Measurements from ENCODE around the gene IRF4. TPM values are rescaled to one million over a fixed set of nuclear protein-coding genes. Genes with fewer than 3 reads are reported as not detected.

Gene IRF4
- total RNA-seq, 1 donor from 2014 or later, result not detected

DNA sequence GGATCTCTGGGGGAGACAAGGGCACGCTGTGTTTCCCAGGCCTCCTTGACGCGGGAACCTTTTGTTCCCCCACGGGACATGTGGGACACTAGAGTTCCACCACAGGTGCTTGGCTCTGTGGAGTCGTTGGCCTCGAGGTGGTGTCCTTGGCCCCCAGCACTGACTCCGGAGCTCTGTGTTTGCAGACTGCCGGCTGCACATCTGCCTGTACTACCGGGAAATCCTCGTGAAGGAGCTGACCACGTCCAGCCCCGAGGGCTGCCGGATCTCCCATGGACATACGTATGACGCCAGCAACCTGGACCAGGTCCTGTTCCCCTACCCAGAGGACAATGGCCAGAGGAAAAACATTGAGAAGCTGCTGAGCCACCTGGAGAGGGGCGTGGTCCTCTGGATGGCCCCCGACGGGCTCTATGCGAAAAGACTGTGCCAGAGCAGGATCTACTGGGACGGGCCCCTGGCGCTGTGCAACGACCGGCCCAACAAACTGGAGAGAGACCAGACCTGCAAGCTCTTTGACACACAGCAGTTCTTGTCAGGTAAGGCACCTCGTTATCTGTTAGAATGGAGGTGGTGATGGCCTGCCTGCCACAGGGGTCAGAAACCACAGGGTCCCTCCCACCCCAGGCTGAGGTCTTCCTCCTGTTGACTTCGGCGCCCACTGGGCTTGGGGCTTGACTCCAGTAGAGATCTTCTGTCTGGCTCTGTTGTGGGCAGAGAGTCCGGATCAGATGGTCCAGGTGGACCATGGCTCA lies 9.9 kb downstream of the IRF4 start:
- Mint-ChIP-seq H3K4me1 (ENCODE audit: unreplicated experiment) (no peaks in the 10 kb centered on the region), H3K36me3 (ENCODE audit: unreplicated experiment) (no peaks in the 10 kb centered on the region), H3K27me3 (ENCODE audit: unreplicated experiment) (peaks cover 41% of the 10 kb centered on the region), H3K27ac (ENCODE audit: unreplicated experiment) (no peak overlapping the region), H3K4me3 (ENCODE audit: unreplicated experiment) (no peak overlapping the region), H3K9me3 (ENCODE audit: unreplicated experiment) (no peaks in the 10 kb centered on the region)
- DNase-seq (ENCODE audit: extremely low spot score, unreplicated experiment), result no peak
- TF ChIP-seq, protein P1, sequence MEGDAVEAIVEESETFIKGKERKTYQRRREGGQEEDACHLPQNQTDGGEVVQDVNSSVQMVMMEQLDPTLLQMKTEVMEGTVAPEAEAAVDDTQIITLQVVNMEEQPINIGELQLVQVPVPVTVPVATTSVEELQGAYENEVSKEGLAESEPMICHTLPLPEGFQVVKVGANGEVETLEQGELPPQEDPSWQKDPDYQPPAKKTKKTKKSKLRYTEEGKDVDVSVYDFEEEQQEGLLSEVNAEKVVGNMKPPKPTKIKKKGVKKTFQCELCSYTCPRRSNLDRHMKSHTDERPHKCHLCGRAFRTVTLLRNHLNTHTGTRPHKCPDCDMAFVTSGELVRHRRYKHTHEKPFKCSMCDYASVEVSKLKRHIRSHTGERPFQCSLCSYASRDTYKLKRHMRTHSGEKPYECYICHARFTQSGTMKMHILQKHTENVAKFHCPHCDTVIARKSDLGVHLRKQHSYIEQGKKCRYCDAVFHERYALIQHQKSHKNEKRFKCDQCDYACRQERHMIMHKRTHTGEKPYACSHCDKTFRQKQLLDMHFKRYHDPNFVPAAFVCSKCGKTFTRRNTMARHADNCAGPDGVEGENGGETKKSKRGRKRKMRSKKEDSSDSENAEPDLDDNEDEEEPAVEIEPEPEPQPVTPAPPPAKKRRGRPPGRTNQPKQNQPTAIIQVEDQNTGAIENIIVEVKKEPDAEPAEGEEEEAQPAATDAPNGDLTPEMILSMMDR (IDR thresholded peaks at IDR 0.05), result no peak

DNA sequence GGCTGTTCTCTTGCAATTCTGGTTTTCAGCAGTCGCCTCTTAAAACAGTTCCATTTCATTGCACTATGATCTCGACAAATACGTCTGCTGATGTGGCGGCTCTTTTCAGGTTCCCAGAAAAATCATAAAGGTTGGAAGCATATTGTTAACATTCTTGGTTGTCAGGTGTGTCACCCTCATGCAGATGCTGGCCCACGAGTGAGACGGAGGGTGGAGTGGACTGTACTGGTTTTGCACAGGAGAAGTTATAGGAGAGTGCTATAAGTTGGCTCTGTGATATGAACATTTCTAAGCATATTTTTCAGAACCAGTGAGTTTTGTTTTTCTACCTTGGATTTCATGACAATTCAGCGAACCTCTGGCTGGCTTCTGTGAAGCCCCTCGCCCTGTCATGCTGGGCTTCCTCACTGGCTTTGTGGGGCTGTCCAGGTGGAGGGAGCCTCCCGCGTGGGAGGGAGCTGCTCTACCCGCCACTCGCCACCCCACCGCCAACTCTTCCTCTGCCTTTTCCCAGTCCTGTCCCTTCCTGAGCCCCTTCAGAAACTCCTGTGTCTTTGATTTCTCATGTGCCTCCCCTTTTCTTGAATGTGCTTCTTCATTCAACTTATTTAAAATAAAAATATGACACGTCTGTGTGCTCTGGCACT lies 10.6 kb downstream of the IRF4 start:
- Mint-ChIP-seq H3K4me1 (ENCODE audit: unreplicated experiment) (no peaks in the 10 kb centered on the region), H3K4me3 (ENCODE audit: unreplicated experiment) (no peak overlapping the region), H3K27ac (ENCODE audit: unreplicated experiment) (no peak overlapping the region), H3K36me3 (ENCODE audit: unreplicated experiment) (no peaks in the 10 kb centered on the region), H3K9me3 (ENCODE audit: unreplicated experiment) (no peaks in the 10 kb centered on the region), H3K27me3 (ENCODE audit: unreplicated experiment) (peaks cover 44% of the 10 kb centered on the region)
- DNase-seq (ENCODE audit: extremely low spot score, unreplicated experiment), result peak; percentile 64
- TF ChIP-seq, protein P1 (IDR thresholded peaks at IDR 0.05), result no peak

DNA sequence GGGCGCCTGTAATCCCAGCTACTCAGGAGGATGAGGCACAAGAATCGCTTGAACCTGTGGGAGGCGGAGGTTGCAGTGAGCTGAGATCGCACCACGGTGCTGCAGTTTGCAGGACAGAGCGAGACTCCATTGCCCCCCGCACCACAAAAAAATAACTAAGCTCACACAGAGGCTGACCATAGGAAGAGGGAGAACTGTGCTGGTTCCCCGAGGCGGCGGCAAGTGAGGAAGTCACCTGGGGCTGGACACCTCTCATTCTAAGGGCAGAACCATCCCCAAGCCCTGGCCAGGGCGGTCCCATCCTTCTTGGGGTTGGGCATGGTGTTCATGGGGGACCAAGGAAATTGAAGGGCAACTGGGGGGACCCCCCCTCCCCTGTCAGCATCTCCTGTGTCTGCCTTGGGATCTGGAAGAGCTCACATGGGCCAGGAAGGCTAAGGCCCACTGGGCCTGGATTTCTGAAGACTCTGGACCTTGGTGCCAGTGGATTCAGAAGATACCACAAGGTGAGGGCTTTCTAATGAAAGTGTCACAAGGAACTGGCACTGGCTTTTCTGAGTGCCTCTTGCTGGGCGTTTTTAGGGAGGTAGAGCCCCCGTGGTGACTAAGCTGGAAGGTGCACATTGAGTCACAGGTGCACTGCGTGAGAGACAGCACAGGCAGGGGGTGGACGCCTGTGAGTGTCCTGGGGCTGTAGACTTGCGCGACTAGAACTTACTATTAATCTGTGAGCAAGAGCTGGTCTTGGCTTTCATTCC lies 11.5 kb downstream of the IRF4 start:
- DNase-seq (ENCODE audit: extremely low spot score, unreplicated experiment), result peak; percentile 76
- H3K27me3 Mint-ChIP-seq (ENCODE audit: unreplicated experiment), result peaks cover 41% of the 10 kb centered on the region
- H3K4me1 Mint-ChIP-seq (ENCODE audit: unreplicated experiment), result no peaks in the 10 kb centered on the region
- H3K36me3 Mint-ChIP-seq (ENCODE audit: unreplicated experiment), result no peaks in the 10 kb centered on the region
- H3K27ac Mint-ChIP-seq (ENCODE audit: unreplicated experiment), result no peak overlapping the region
- H3K9me3 Mint-ChIP-seq (ENCODE audit: unreplicated experiment), result no peaks in the 10 kb centered on the region
- TF ChIP-seq, protein P1 (IDR thresholded peaks at IDR 0.05), result no peak
- no peak overlapping the region for H3K4me3 Mint-ChIP-seq (ENCODE audit: unreplicated experiment)

DNA sequence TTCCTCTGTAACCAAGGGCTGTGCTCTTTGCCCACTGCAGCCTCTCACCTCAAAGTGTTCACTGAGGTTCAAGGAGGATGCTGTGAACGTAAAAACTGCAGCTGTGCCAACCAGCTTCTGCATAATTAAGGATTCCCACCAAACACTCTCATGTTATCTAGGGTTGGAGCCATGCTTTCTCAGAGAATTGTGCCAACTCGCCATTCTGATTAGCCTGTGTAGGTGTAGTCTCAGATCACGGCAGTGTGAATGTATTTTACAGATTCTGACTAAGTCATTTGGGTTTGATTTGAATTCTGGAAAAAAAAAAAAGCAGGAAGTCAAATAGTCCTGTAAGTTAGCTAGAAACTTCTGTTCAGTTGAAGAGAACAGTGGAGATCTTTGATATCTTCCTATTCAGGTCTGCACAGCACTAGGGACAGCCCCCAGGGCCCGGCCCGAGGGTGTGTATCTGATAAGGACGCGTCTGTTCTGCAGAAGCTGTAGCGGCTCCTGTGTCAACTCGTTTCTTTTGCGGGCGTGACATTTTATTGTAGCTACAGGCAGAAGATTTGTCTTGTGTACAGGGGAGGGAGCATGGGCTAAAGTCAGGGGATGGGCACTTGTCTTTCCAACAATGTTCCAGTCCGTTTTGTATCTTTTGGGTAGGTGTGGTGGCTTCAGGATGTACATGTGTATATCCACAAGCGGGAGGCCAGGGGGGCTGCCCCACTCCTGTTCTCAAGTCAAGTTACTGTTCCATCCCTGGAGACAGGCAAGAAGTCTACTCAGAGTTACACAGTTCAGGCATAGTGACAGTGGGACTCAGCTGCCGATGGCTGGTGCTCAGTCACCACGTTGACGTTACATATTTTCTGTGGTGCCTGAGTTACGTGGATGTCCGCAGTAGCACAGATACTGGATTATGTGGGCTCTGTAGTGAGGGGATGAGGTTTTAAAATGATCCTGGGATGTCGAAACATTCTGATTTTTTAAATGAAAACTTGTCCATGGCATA lies 12.4 kb downstream of the IRF4 start:
- Mint-ChIP-seq H3K9me3 (ENCODE audit: unreplicated experiment) (no peaks in the 10 kb centered on the region), H3K27me3 (ENCODE audit: unreplicated experiment) (peaks cover 45% of the 10 kb centered on the region), H3K4me3 (ENCODE audit: unreplicated experiment) (no peak overlapping the region), H3K27ac (ENCODE audit: unreplicated experiment) (no peak overlapping the region), H3K36me3 (ENCODE audit: unreplicated experiment) (no peaks in the 10 kb centered on the region), H3K4me1 (ENCODE audit: unreplicated experiment) (peaks cover 4% of the 10 kb centered on the region)
- no peak for DNase-seq (ENCODE audit: extremely low spot score, unreplicated experiment)
- TF ChIP-seq, protein P1 (IDR thresholded peaks at IDR 0.05), result no peak
